ENCODE results near the gene NKAIN1.

Gene NKAIN1

GRCh38 chr1:31154632-31155215 is 85.0 kb downstream of the NKAIN1 start:
- TF ChIP-seq CTCF (IDR thresholded peaks at IDR 0.05): no peak

GRCh38 chr1:31154000-31154631 is 85.6 kb downstream of the NKAIN1 start:
- no peak for TF ChIP-seq CTCF (IDR thresholded peaks at IDR 0.05)

- TF ChIP-seq CTCF (IDR thresholded peaks at IDR 0.05): no peak
Observed at GRCh38 chr1:31153423-31153822, 86.3 kb downstream of the NKAIN1 start.

- TF ChIP-seq CTCF (IDR thresholded peaks at IDR 0.05): no peak
Observed at GRCh38 chr1:31152181-31152795, 87.4 kb downstream of the NKAIN1 start.

- TF ChIP-seq CTCF (IDR thresholded peaks at IDR 0.05): no peak
Observed at GRCh38 chr1:31151402-31151801, 88.3 kb downstream of the NKAIN1 start.

GRCh38 chr1:31148409-31148808 is 91.3 kb downstream of the NKAIN1 start:
- TF ChIP-seq CTCF (IDR thresholded peaks at IDR 0.05): no peak

GRCh38 chr1:31145648-31146047 is 94.0 kb downstream of the NKAIN1 start:
- TF ChIP-seq CTCF (IDR thresholded peaks at IDR 0.05): no peak
